Stimulated activated CD8-positive, alpha-beta memory T cell treated with anti-CD3 and anti-CD28 coated beads, Interleukin-12 subunit alpha, Interleukin-12 subunit beta, amount 100 ng/mL, for 24 hours (primary cell): ENCODE results near the gene TDP2.
"Not testable (repeated sequence)": the region's sequence is repeated elsewhere in the genome, so short reads cannot be mapped to it uniquely, and the experiment has no call there.

ENCODE experiments used
- DNase-seq: peaks from one replicate; pipeline ENCODE4 v3.0.0-alpha.2; 2020; ENCODE audit errors: extremely low read depth

The TDP2 gene, protein sequence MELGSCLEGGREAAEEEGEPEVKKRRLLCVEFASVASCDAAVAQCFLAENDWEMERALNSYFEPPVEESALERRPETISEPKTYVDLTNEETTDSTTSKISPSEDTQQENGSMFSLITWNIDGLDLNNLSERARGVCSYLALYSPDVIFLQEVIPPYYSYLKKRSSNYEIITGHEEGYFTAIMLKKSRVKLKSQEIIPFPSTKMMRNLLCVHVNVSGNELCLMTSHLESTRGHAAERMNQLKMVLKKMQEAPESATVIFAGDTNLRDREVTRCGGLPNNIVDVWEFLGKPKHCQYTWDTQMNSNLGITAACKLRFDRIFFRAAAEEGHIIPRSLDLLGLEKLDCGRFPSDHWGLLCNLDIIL

GRCh38 chr6:24666641-24667377 lies at the start of gene TDP2, which contains the start of gene ACOT13:
TDP2 (minus strand) TSS chr6:24666899; CDS start chr6:24666862, 37 bp downstream.
ACOT13 (plus strand) TSS chr6:24667077; CDS start chr6:24667264, 187 bp downstream.
- peak; percentile 89 for DNase-seq

GRCh38 chr6:24710519-24711303 lies 44.0 kb upstream of the TDP2 start:
- no peak for DNase-seq

GRCh38 chr6:24709014-24709711 lies 42.5 kb upstream of the TDP2 start:
- DNase-seq = no peak

GRCh38 chr6:24708612-24709011 lies 41.9 kb upstream of the TDP2 start:
- no peak for DNase-seq

DNA sequence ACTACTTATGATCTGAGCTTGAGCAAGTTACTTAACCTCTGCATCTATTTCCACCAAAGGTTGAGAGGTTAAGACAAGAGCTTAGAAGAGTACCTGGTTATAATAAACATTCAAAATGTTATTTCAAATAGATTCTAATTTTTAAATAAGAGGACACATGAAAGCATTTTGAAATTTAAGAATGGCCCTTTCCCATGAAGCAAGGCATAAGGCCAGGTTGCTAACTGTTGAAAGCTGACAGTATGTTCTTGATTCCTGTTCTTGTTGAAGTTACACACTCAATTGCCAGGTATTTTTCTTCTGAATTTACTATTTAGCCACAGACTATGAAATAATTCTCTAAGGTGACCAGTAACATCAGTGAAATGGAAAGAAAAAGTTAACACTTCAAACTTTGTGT lies 37.8 kb upstream of the TDP2 start:
- no peak for DNase-seq

DNA sequence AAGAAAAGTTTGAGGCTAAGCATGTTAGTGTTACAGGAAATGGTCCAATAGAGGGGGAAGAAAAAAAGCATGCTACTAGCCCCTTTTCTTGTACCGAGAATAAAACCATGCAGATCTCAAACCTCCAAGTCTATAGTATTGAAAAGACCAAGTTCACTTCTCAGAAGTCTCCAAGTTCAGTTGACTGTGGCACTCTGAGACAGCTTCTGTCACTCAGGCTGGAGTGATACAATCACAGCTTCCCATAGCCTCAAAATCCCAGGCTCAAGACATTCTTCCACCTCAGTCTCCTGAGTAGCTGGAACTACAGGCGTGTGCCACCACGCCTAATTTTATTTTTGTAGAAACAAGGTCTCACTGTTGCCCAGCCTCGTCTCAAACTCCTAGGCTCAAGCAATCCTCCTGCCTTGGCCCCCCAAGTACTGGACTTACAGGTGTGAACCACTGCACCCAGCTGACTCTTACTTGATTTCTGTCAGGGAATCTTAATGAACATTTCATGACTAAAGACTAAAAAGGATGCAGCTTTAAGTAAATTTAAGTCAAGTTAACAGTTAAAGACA lies 36.1 kb upstream of the TDP2 start:
- DNase-seq = no peak

DNA sequence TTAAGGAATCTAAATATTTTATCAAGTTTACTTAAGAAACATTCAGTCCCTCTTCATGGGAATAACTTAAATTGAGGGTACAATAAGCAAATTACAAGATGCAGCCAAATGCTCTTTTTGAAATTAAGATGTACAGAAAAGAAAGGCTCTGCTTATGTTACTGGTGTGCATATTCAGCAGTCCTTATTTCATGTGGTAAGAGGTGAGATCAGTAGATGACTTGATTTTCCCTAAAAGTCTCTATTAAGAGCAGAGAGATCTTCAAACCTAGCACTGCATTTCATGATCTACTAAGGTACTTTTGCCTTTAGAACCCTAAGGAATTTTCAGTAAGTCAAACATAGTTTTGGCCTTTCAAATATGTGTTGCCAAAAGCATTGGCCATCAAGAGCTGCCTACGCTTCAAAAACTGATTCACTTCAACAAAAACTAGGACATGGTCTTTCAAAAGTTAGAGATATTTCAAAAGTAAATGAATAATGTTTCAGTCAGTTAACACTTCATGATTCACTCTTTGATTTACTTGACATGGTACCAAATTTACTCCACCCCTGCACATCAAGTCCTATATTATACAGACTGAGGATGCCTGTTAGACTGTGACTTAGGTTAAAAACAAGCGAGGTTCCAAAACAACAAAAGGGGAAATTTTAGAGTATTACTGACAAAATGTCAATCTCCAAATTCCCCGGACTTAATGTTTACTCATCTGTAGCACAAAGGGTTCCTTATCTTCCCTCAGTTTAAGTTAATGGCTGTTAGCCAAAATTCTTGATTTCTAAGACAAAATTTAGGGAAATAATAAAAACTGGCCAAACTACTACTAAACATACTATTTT lies 33.0 kb upstream of the TDP2 start:
- no peak for DNase-seq

DNA sequence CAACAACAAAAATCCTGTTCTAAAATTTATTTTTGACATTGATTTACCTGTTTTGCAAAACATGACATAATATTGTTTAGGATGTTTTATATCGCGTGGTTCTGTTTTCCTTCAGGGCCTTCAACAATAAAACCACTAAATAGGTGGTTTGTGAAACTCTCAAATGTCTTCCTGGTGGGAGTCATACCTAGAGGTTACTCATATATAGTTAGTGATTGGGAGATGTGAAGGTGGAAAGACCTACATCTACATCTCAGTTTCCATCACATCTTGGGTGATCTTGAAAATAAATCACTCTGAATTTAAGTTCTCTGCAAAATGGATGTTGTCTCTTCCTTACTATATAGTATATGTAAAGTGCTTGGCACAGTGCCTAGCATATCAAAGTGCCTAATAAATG lies 29.4 kb upstream of the TDP2 start:
- DNase-seq = no peak

DNA sequence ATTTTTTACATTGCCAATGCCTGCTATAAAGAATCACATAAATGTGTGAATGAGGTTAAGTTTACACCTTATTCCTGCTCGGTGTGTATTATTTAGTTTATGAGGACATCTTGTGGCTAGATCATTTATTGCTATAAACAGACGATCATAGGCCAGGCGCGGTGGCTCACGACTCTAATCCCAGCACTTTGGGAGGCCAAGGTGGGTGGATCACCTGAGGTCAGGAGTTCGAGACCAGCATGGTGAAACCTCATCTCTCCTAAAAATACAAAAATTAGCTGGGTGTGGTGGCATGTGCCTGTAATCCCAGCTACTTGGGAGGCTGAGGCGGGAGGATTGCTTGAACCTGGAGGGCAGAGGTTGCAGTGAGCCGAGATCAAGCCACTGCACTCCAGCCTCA lies 28.9 kb upstream of the TDP2 start:
- DNase-seq = not testable (repeated sequence)

- DNase-seq = no peak
Observed at GRCh38 chr6:24694198-24694597, 27.5 kb upstream of the TDP2 start.

GRCh38 chr6:24692848-24693592 lies 26.3 kb upstream of the TDP2 start:
- DNase-seq = no peak

DNA sequence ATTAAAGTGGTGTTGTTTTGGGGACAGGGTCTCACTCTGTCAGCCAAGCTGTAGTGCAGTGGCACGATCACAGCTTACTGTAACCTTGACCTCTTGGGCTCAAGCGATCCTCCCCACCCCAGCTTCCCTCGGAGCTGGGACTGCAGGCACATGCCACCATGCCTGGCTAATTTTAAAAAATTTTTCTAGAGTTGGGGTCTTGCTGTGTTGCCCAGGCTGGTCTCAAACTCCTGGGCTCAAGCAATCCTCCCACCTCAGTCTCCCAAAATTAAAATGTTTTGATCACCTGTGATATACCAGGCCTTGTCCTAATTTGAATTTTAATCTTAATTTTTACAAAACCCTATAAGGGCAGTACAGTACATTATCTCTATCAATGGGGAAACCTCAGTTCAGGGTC lies 25.7 kb upstream of the TDP2 start:
- no peak for DNase-seq

GRCh38 chr6:24692003-24692402 lies 25.3 kb upstream of the TDP2 start:
- no peak for DNase-seq

DNA sequence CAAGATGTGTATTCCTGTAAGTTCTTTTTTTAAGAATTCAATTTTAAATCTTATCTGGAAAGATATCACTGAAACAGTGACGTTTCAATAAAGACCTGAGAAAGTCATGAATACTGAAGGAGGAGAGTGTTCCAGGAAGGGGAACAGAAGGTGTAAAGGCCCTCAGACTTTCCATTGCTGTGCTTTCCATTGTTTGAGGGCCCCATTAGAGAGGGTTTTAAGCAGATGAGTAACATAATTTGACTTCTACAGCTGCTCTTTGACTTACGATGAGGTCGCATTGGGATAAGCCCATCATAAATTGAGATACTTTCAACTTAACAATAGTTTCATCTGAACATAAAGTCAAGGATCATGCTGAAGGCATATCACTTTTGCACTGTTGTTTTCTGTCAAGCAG lies 24.9 kb upstream of the TDP2 start:
- no peak for DNase-seq

- no peak for DNase-seq
Observed at GRCh38 chr6:24690593-24690992, 23.9 kb upstream of the TDP2 start.

GRCh38 chr6:24689964-24690363 lies 23.3 kb upstream of the TDP2 start:
- no peak for DNase-seq

DNA sequence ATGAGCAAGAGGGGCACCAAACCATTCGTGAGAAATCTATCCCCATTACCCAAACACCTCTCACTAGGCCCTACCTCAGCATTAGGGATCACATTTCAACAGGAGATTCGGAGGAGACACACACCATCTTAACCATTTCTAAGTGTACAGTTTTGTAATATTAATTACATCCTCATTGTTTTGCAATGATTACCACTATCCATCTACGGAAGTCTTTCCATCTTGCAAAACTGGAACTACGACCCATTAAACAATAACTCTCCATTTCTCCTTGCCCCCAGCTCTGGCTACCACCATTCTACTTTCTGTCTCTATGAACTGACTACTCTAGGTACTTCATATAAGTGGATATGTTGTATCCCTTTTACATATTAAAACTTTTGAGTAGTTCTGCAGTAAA lies 20.2 kb upstream of the TDP2 start:
- no peak for DNase-seq

- DNase-seq = no peak
Observed at GRCh38 chr6:24686408-24686807, 19.7 kb upstream of the TDP2 start.
